Measurements from ENCODE around the gene LRRTM3. TPM values are rescaled to one million over a fixed set of nuclear protein-coding genes. Genes with fewer than 3 reads are reported as not detected.

LRRTM3 gene
- total and polyA plus RNA-seq, 10 donors = not detected

DNA sequence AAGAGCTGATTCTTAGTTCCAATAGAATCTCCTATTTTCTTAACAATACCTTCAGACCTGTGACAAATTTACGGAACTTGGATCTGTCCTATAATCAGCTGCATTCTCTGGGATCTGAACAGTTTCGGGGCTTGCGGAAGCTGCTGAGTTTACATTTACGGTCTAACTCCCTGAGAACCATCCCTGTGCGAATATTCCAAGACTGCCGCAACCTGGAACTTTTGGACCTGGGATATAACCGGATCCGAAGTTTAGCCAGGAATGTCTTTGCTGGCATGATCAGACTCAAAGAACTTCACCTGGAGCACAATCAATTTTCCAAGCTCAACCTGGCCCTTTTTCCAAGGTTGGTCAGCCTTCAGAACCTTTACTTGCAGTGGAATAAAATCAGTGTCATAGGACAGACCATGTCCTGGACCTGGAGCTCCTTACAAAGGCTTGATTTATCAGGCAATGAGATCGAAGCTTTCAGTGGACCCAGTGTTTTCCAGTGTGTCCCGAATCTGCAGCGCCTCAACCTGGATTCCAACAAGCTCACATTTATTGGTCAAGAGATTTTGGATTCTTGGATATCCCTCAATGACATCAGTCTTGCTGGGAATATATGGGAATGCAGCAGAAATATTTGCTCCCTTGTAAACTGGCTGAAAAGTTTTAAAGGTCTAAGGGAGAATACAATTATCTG lies 1.6 kb downstream of the LRRTM3 start:
- H3K4me1 ChIP-seq = peaks cover 0 to 10% (median 3%) of the 10 kb centered on the region in 6 donors
- intact Hi-C loops (cut with DNase I; ENCODE audit: low total_unique reads) = no loop called here
- H3K27me3 ChIP-seq (replicated peaks in 1 of 7) = peaks cover 0 to 81% (median 41%) of the 10 kb centered on the region in 7 donors

DNA sequence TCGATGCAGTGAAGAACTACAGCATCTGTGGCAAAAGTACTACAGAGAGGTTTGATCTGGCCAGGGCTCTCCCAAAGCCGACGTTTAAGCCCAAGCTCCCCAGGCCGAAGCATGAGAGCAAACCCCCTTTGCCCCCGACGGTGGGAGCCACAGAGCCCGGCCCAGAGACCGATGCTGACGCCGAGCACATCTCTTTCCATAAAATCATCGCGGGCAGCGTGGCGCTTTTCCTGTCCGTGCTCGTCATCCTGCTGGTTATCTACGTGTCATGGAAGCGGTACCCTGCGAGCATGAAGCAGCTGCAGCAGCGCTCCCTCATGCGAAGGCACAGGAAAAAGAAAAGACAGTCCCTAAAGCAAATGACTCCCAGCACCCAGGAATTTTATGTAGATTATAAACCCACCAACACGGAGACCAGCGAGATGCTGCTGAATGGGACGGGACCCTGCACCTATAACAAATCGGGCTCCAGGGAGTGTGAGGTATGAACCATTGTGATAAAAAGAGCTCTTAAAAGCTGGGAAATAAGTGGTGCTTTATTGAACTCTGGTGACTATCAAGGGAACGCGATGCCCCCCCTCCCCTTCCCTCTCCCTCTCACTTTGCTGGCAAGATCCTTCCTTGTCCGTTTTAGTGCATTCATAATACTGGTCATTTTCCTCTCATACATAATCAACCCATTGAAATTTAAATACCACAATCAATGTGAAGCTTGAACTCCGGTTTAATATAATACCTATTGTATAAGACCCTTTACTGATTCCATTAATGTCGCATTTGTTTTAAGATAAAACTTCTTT lies 2.3 kb downstream of the LRRTM3 start:
- Histone ChIP-seq H3K4me3 (no peak overlapping the region), H3K36me3 (no peaks in the 10 kb centered on the region), H3K4me1 (peaks cover 0 to 10% (median 3%) of the 10 kb centered on the region in 6 donors), H3K9me3 (no peaks in the 10 kb centered on the region), H3K27me3 (replicated peaks in 1 of 7) (peaks cover 0 to 81% (median 41%) of the 10 kb centered on the region in 7 donors), H3K27ac (no peak overlapping the region)
- WGBS, 5 donors = 3 to 9% (median 6%) methylated on average over 30 of the region's 30 CpGs
- TF ChIP-seq POLR2AphosphoS5 (IDR thresholded peaks at IDR 0.05) = no peak
- TF ChIP-seq, protein P1, sequence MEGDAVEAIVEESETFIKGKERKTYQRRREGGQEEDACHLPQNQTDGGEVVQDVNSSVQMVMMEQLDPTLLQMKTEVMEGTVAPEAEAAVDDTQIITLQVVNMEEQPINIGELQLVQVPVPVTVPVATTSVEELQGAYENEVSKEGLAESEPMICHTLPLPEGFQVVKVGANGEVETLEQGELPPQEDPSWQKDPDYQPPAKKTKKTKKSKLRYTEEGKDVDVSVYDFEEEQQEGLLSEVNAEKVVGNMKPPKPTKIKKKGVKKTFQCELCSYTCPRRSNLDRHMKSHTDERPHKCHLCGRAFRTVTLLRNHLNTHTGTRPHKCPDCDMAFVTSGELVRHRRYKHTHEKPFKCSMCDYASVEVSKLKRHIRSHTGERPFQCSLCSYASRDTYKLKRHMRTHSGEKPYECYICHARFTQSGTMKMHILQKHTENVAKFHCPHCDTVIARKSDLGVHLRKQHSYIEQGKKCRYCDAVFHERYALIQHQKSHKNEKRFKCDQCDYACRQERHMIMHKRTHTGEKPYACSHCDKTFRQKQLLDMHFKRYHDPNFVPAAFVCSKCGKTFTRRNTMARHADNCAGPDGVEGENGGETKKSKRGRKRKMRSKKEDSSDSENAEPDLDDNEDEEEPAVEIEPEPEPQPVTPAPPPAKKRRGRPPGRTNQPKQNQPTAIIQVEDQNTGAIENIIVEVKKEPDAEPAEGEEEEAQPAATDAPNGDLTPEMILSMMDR (IDR thresholded peaks at IDR 0.05 in 8 of 11, conservative IDR thresholded peaks at IDR 0.05 in 3 of 11) = no peak
- no peak for TF ChIP-seq POLR2A (IDR thresholded peaks at IDR 0.05)
- intact Hi-C loops (cut with DNase I; ENCODE audit: low total_unique reads) = no loop called here
- no peak for DNase-seq

More for the DNA sequence above, 1.6 kb downstream of the LRRTM3 start:
- Histone ChIP-seq H3K27ac (no peak overlapping the region), H3K9me3 (no peaks in the 10 kb centered on the region), H3K4me3 (no peak overlapping the region), H3K36me3 (no peaks in the 10 kb centered on the region)
- TF ChIP-seq POLR2A (IDR thresholded peaks at IDR 0.05) = no peak
- TF ChIP-seq, protein P1 (IDR thresholded peaks at IDR 0.05 in 8 of 11, conservative IDR thresholded peaks at IDR 0.05 in 3 of 11) = no peak
- TF ChIP-seq POLR2AphosphoS5 (IDR thresholded peaks at IDR 0.05) = no peak
- 37 to 75% (median 48%) methylated on average over 11 of the region's 11 CpGs for WGBS, 5 donors
- no peak for DNase-seq

DNA sequence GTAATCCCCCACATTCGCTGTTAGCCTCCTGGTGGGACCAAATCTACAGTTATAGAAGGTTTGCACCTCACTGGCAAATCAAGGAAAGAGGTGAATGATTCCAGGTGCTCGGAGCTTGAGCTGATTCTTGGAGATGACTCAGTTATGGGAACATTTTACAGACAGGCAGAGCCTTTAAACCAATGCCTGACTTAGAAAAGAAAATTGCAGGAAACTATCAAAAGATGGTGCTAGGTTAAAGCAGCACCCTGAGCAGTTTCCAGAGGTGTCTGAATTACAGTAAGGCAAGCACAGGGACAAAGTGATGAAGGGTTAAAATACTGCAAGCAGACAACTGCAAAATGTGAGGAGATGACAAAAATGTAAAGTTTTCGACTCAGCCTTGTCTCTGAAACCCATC lies 2.9 kb downstream of the LRRTM3 start:
- WGBS, 5 donors = 31 to 41% (median 37%) methylated on average over 3 of the region's 3 CpGs
- DNase-seq = no peak
- intact Hi-C loops (cut with DNase I; ENCODE audit: low total_unique reads) = no loop called here
- Histone ChIP-seq H3K27ac (no peak overlapping the region), H3K36me3 (no peaks in the 10 kb centered on the region), H3K4me1 (peaks cover 0 to 10% (median 3%) of the 10 kb centered on the region in 6 donors), H3K9me3 (no peaks in the 10 kb centered on the region), H3K4me3 (no peak overlapping the region), H3K27me3 (replicated peaks in 1 of 7) (peaks cover 0 to 81% (median 41%) of the 10 kb centered on the region in 7 donors)
- TF ChIP-seq POLR2AphosphoS5 (IDR thresholded peaks at IDR 0.05) (no peak), POLR2A (IDR thresholded peaks at IDR 0.05) (no peak)
- TF ChIP-seq, protein P1 (IDR thresholded peaks at IDR 0.05 in 8 of 11, conservative IDR thresholded peaks at IDR 0.05 in 3 of 11) = no peak

DNA sequence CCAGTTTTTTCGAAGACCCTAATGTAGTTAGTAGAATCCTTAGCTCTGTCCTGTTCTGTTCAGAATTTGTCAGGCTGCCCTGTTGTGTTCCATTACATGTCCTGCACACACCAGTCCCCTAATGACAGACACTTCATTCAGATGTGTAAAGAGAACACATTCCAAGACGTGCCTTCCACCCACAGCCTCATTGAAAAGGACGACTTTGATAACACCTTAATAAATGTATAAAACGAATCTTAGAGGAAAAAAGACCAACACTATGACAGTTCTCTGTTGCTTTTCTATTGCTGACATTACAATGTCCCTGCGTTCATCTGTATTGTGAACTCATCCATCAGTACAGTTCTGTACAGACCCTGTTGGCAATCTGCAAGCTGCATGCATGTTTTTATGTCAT lies 3.5 kb downstream of the LRRTM3 start:
- WGBS, 5 donors = 51 to 68% (median 59%) methylated on average over 5 of the region's 5 CpGs
- DNase-seq = no peak
- no peaks in the 10 kb centered on the region for H3K9me3 ChIP-seq
- no peak overlapping the region for H3K4me3 ChIP-seq
- H3K27me3 ChIP-seq (replicated peaks in 1 of 7) = peaks cover 0 to 80% (median 41%) of the 10 kb centered on the region in 7 donors
- intact Hi-C loops (cut with DNase I; ENCODE audit: low total_unique reads) = no loop called here
- H3K27ac ChIP-seq = no peak overlapping the region
- TF ChIP-seq, protein P1 (IDR thresholded peaks at IDR 0.05 in 8 of 11, conservative IDR thresholded peaks at IDR 0.05 in 3 of 11) = no peak
- TF ChIP-seq POLR2AphosphoS5 (IDR thresholded peaks at IDR 0.05) (no peak), POLR2A (IDR thresholded peaks at IDR 0.05) (no peak)
- peaks cover 0 to 10% (median 3%) of the 10 kb centered on the region in 6 donors for H3K4me1 ChIP-seq
- no peaks in the 10 kb centered on the region for H3K36me3 ChIP-seq

All from spleen (tissue), 11 donors.